ENCODE measurements around the gene ZNF213.

ZNF213 gene

GRCh38 chr16:3170440-3171180 is 35.8 kb downstream of the ZNF213 start:
- TF ChIP-seq, protein P1, sequence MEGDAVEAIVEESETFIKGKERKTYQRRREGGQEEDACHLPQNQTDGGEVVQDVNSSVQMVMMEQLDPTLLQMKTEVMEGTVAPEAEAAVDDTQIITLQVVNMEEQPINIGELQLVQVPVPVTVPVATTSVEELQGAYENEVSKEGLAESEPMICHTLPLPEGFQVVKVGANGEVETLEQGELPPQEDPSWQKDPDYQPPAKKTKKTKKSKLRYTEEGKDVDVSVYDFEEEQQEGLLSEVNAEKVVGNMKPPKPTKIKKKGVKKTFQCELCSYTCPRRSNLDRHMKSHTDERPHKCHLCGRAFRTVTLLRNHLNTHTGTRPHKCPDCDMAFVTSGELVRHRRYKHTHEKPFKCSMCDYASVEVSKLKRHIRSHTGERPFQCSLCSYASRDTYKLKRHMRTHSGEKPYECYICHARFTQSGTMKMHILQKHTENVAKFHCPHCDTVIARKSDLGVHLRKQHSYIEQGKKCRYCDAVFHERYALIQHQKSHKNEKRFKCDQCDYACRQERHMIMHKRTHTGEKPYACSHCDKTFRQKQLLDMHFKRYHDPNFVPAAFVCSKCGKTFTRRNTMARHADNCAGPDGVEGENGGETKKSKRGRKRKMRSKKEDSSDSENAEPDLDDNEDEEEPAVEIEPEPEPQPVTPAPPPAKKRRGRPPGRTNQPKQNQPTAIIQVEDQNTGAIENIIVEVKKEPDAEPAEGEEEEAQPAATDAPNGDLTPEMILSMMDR (IDR thresholded peaks at IDR 0.05; ENCODE audit: low read depth, low read length) = no peak
- H3K4me3 ChIP-seq (ENCODE audit: low read depth, low read length) = peak overlapping the region; percentile 34

GRCh38 chr16:3171181-3171854 is 36.5 kb downstream of the ZNF213 start:
- no peak overlapping the region for H3K4me3 ChIP-seq (ENCODE audit: low read depth, low read length)
- TF ChIP-seq, protein P1 (IDR thresholded peaks at IDR 0.05; ENCODE audit: low read depth, low read length) = no peak

DNA sequence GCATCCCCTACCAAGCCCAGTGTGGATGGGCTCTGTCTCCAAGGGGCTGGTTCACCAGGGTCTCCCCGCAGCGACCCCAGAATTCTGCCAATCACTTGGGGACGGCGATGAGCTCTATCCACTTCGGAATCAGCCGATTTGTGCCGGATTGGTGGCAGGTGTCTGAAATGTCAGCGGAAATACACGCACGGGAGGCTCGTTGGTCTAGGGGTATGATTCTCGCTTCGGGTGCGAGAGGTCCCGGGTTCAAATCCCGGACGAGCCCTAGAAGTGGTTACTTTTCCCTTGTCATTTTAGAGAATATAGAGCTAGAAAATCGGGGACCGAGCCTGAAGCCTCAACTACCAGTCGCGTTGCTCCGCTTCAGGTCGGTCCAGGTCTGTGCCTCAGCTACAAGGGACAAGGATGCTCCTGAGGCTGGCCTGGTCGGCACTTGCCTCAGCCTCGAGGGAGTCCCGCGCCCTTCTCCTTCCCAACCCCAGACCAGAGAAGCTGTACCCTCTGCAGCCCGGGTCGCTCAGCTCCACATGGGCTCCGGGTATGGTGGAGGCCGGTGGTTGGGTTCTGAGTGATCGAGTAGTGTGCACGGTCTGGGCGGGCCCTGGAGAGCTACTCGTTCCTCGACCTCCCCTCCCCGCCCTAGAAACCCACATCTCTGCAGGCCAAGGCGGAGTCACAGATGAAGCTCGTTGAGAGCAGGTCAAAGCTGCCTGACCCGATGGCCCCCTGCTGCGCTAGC is 37.2 kb downstream of the ZNF213 start:
- TF ChIP-seq, protein P1 (IDR thresholded peaks at IDR 0.05; ENCODE audit: low read depth, low read length) = no peak
- no peak overlapping the region for H3K4me3 ChIP-seq (ENCODE audit: low read depth, low read length)

GRCh38 chr16:3173892-3174617 is 39.2 kb downstream of the ZNF213 start:
- TF ChIP-seq, protein P1 (IDR thresholded peaks at IDR 0.05; ENCODE audit: low read depth, low read length) = peak; percentile 19; the same call in 1 of the 2 replicates
- H3K4me3 ChIP-seq (ENCODE audit: low read depth, low read length) = no peak overlapping the region

GRCh38 chr16:3174618-3175148 is 39.9 kb downstream of the ZNF213 start:
- peak overlapping the region; percentile 46; the same call in 1 of the 2 replicates for H3K4me3 ChIP-seq (ENCODE audit: low read depth, low read length)
- TF ChIP-seq, protein P1 (IDR thresholded peaks at IDR 0.05; ENCODE audit: low read depth, low read length) = no peak

DNA sequence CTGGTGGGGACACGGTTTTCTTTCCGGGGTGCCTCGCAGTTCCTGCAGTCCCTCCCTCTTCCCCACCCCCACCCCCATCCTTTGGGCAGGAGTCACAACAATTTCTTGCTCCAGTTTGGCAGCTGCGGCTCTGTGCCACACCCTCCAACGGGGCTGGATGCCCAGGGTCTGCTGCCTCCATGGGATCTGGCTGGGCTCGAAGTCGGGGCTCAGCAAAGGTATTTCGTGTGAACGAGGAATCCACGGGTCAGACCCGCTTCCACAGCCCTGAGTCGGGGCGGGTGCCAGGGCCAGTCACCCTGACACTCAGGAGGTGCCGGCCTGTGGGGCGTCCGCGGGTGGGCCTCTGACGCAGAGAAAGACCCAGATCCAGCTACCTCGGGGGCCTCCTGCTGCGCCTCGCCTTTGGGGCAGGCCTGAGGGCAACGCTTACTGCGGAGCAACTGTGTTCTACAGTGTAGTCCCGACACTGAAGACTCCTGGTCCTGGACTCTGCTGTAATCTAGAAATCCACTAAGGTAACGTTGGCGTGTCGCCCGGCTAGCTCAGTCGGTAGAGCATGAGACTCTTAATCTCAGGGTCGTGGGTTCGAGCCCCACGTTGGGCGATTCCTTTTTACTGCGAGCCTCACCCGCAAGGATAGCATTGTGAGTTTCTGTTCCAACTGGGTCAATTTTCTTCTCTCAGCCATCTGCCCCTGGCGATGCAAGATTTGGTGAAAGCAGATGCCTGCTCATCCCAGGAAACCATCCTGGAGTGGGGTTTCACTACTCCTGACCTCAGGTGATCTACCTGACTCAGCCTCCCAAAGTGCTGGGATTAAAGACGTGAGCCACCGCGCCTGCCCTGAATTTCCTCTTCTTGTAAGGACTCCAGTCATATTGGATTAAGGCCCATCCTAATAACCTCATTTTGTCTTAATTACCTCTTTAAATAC is 40.6 kb downstream of the ZNF213 start:
- peak overlapping the region; percentile 46 for H3K4me3 ChIP-seq (ENCODE audit: low read depth, low read length)
- TF ChIP-seq, protein P1 (IDR thresholded peaks at IDR 0.05; ENCODE audit: low read depth, low read length) = no peak

Data from WI38 (cell line).